Testis (tissue), 3 donors: ENCODE results near the gene MYH8. TPM values are rescaled to one million over a fixed set of nuclear protein-coding genes. Genes with fewer than 3 reads are reported as not detected.

ENCODE experiments used
- DNase-seq: peaks from one replicate; pipeline ENCODE4 v3.0.0-alpha.2; 2019
- H3K27ac ChIP-seq, 2 donors: fragments of 200-600 bp; sonication (generic); one replicate each; pipeline ENCODE4 v1.5.1; 2019
- H3K27me3 ChIP-seq: fragments of 200-600 bp; sonication (generic); one replicate; pipeline ENCODE4 v1.5.1; 2019
- H3K36me3 ChIP-seq: fragments of 200-600 bp; sonication (generic); one replicate; pipeline ENCODE4 v1.5.1; 2017; ENCODE audit warnings: low read depth; ENCODE audit errors: missing control alignments
- H3K4me1 ChIP-seq: fragments of 200-600 bp; sonication (generic); one replicate; pipeline ENCODE4 v1.5.1; 2019
- H3K4me3 ChIP-seq, 2 donors: fragments of 200-600 bp; sonication (generic); one replicate each; pipeline ENCODE4 v1.5.1; 2017 to 2019
- H3K9me3 ChIP-seq: fragments of 200-600 bp; sonication (generic); one replicate; pipeline ENCODE4 v1.5.1; 2017
- POLR2A ChIP-seq: fragments of 450-650 bp; IDR thresholded peaks from one replicate; pipeline ENCODE4 v1.6.1; 2017; ENCODE audit warnings: antibody characterized with exemption, mild to moderate bottlenecking, moderate library complexity
- WGBS, 2 donors: methylation state at CpG; one replicate each; pipeline ENCODE4 v1.1.5; 2018; 5-methylcytosine and 5-hydroxymethylcytosine counted together
- intact Hi-C: fragments of 100-400 bp; cut with DNase I; formaldehyde crosslinking; loops from one replicate; pipeline ENCODE4 v1.15.1; 2023; ENCODE audit warnings: low total_unique reads
- polyA plus RNA-seq: library from polyadenylated mRNA; stranded (reverse); fragments of 350-450 nt; fragmentation: Illumina TruSeq; extraction: RNeasy Lipid Tissue Mini Kit (QIAGEN cat#74804); gene quantifications from one replicate; pipeline ENCODE4 v1.2.3, GENCODE V29; 2014; ENCODE audit warnings: low read depth, low replicate concordance; ENCODE audit not compliant: insufficient read depth
- total RNA-seq, 2 donors: library from RNA; depleted of rRNA; stranded (reverse); fragments of >200 nt; gene quantifications; one replicate each; pipeline ENCODE4 v1.2.3, GENCODE V29; 2016
- TF ChIP-seq, protein P1 (sequence below), 3 experiments: fragments of 450-650 bp in 2 of 3; fragments of 200-600 bp in 1 of 3; sonication (generic) in 1 of 3; IDR thresholded peaks; one replicate each; pipeline ENCODE4 v1.5.1; 2016 to 2019; ENCODE audit warnings: antibody characterized with exemption in 3 of 3, mild to moderate bottlenecking in 2 of 3, moderate library complexity in 1 of 3

Gene MYH8
- total and polyA plus RNA-seq, 3 donors from 2014 or later = 0.39 to 1.2 (median 0.78) TPM

DNA sequence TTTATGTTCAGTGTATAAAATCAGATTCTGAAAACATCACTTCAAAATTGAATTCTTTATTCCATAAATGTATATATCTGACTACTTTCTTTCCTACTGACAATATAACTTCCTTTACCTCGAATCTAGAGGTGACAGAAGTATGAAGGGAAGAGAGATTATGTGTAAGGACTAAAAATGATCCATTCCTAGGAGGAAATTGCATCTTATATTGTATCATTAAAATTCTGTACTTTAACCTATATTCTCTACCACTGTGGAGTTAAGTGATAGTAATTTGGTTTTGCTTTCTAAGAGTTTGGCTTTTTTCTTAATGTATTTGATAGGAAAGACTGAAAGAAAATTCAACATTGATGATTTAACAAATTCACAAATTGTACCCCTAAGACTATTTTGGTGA, 36.2 kb upstream of the MYH8 start:
- intact Hi-C loops = no loop called here

DNA sequence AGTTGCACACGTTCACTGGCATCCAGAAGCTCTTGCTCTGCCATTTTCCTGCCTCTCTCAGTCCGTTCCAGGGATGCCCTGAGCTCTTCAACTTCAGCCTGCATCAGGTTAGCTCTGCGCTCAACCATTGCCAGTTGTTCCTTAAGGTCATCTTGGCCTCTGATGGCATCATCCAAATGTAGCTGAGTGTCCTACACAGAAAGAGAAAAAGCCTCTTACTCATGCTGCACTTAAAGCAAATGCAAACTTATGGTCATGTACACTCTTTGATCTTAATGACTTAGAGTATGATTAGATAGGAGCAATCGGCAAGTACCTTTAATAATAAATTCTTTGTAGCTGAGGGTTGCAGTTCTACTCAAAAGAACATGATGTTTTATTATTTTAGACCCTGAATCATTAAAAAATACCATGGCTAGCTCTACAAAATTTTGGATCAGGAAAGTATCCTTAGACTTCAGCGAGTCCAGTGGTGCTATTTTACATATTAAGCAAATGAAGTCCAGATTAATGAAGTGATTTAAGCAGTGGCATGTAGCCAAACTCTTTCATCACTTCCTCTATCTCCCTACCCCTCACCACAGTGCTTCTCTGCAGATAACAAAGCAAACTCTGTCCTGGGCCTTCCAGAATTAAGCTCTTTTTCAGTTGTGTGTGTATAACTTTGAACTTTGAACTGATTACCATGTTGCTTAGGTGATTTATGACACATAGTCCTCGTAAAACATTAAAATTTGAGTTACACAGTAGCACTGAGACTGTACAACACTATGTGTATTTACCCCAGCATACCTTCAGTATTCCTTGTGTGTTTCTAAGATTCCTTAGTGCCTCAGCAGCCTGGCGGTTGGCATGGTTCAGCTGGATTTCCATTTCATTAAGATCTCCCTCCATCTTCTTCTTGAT, 25.5 kb upstream of the MYH8 start:
- H3K4me1 ChIP-seq = no peaks in the 10 kb centered on the region
- DNase-seq = no peak
- no peaks in the 10 kb centered on the region for H3K36me3 ChIP-seq
- intact Hi-C loops = no loop called here
- TF ChIP-seq, protein P1, sequence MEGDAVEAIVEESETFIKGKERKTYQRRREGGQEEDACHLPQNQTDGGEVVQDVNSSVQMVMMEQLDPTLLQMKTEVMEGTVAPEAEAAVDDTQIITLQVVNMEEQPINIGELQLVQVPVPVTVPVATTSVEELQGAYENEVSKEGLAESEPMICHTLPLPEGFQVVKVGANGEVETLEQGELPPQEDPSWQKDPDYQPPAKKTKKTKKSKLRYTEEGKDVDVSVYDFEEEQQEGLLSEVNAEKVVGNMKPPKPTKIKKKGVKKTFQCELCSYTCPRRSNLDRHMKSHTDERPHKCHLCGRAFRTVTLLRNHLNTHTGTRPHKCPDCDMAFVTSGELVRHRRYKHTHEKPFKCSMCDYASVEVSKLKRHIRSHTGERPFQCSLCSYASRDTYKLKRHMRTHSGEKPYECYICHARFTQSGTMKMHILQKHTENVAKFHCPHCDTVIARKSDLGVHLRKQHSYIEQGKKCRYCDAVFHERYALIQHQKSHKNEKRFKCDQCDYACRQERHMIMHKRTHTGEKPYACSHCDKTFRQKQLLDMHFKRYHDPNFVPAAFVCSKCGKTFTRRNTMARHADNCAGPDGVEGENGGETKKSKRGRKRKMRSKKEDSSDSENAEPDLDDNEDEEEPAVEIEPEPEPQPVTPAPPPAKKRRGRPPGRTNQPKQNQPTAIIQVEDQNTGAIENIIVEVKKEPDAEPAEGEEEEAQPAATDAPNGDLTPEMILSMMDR (IDR thresholded peaks at IDR 0.05) = no peak
- no peak for TF ChIP-seq POLR2A
- no peak overlapping the region for H3K27ac ChIP-seq
- WGBS, 2 donors = 59 to 65% methylated on average over 7 of the region's 7 CpGs
- no peaks in the 10 kb centered on the region for H3K27me3 ChIP-seq
- H3K4me3 ChIP-seq = no peak overlapping the region
- H3K9me3 ChIP-seq = no peaks in the 10 kb centered on the region

More for the DNA sequence above, 36.2 kb upstream of the MYH8 start:
- Histone ChIP-seq H3K27me3 (no peaks in the 10 kb centered on the region), H3K4me1 (no peaks in the 10 kb centered on the region), H3K9me3 (no peaks in the 10 kb centered on the region), H3K27ac (no peak overlapping the region), H3K36me3 (no peaks in the 10 kb centered on the region), H3K4me3 (no peak overlapping the region)
- DNase-seq = no peak
- 56 to 72% methylated on average over 1 of the region's 1 CpG for WGBS, 2 donors
- no peak for TF ChIP-seq POLR2A
- TF ChIP-seq, protein P1 (IDR thresholded peaks at IDR 0.05) = no peak

DNA sequence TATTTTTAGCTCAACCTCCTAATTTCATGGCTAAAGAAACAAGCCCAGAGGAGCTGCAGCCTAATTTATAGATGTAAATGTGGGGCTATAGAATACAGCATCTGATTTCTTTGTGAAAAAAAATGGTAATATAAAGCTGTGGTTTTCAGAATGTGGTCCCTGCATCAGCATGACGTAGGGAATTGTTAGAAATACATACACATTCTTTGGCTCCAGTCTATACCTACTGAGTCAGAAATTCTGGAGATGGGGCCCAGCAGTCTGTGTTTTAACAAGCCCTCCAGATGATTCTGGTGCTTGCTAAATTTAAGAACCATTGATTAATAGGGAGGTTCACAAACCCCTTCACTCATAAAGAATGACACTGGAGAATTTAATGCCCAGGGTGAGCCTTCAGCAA, 18.1 kb upstream of the MYH8 start:
- H3K27ac ChIP-seq = no peak overlapping the region

DNA sequence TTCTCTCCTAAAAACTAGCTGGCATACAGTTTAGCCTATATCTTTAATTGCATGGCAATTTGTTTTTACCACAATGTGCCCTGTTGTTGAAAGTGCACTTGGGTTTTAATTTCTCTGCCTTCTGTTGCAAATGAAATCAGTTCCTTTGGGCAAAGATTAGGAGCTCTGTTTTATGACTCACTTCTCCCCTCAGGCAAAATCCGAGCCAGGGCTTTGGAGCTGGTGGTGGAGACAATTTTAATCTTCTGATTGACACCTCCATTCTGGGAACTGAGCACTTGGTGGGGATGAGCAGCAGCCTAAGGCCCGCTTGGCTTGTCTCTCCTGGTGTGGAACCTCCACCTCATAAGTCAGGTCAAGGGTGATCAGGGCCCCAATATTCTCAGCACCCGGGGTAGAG, 13.3 kb upstream of the MYH8 start:
- DNase-seq = no peak
- no peak overlapping the region for H3K4me3 ChIP-seq
- no peak overlapping the region for H3K27ac ChIP-seq
- WGBS, 2 donors = 84 to 86% methylated on average over 3 of the region's 3 CpGs
- intact Hi-C loops = no loop called here
- TF ChIP-seq, protein P1 (IDR thresholded peaks at IDR 0.05) = no peak
- no peak for TF ChIP-seq POLR2A
- H3K4me1 ChIP-seq = no peaks in the 10 kb centered on the region
- no peaks in the 10 kb centered on the region for H3K27me3 ChIP-seq
- H3K36me3 ChIP-seq = no peaks in the 10 kb centered on the region
- H3K9me3 ChIP-seq = no peaks in the 10 kb centered on the region

More for the DNA sequence above, 18.1 kb upstream of the MYH8 start:
- Histone ChIP-seq H3K9me3 (no peaks in the 10 kb centered on the region), H3K4me1 (no peaks in the 10 kb centered on the region), H3K27me3 (no peaks in the 10 kb centered on the region), H3K36me3 (no peaks in the 10 kb centered on the region), H3K4me3 (no peak overlapping the region)
- TF ChIP-seq, protein P1 (IDR thresholded peaks at IDR 0.05) = no peak
- no peak for TF ChIP-seq POLR2A
- no peak for DNase-seq
- 79 to 88% methylated on average over 1 of the region's 1 CpG for WGBS, 2 donors
- intact Hi-C loops = no loop called here
